Measurements from ENCODE around the gene CYP1A1. TPM values are rescaled to one million over a fixed set of nuclear protein-coding genes. Genes with fewer than 3 reads are reported as not detected.

Gene CYP1A1
- total and polyA plus RNA-seq, 2 of the 13 experiments (the other 11 are each of a cell fraction or from before 2014, with no cell fraction given) = 7.9 to 8.0 TPM

DNA sequence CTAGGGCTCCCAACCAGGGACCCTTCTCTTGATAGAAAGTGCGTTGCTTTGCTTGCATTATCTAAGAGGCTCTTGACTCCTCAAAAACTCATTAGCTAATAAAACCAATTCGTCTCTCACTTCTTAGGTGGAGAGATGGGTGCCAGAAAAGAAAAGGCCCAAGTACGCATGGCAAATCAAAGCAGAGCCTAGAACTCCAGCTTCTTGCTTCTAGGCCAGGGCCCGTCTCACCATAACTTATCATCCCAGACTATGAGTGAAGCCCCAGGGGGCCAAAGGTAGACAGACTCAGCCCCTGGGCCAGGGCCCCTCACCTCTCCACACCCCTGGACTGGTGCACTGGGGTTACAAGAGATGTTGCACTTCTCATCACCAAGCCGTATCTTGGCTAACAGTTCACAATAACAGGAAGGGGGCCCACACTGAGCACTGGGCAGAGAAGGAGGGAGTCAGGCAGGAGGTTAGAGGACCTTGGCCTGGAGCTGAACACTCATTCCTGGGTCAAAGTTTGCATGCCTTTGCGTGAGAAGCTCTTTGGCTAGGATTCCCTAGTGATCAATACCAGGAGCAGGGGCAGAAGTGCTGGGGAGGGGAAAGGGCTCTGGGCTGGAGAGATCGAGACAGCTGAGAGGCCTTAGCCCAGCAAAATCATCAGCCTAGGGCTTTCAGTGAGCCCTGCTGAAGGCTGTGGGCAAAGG, 5.4 kb upstream of the CYP1A1 start (continued):
- TF ChIP-seq HNF4G (IDR thresholded peaks at IDR 0.05; ENCODE audit: borderline replicate concordance, low read depth, low read length) (peak; percentile 96), HNF4G (CRISPR knock-in tag; IDR thresholded peaks at IDR 0.05; ENCODE audit: borderline replicate concordance, low read depth) (peak; percentile 97), REPIN1 (CRISPR knock-in tag; IDR thresholded peaks at IDR 0.05; ENCODE audit: borderline replicate concordance, low read depth) (peak; percentile 86; the same call in 1 of the 2 replicates), ZNF678 (CRISPR knock-in tag; IDR thresholded peaks at IDR 0.05) (no peak), HMG20A (CRISPR knock-in tag; IDR thresholded peaks at IDR 0.05; ENCODE audit: borderline replicate concordance) (peak; percentile 66; the same call in 1 of the 2 replicates), ZNF850 (CRISPR knock-in tag; conservative IDR thresholded peaks at IDR 0.05) (no peak), AHR (CRISPR knock-in tag; IDR thresholded peaks at IDR 0.05) (peak; percentile 100), NCOR1 (IDR thresholded peaks at IDR 0.05; ENCODE audit: borderline replicate concordance, low read length) (peak; percentile 85), ATAD3A (CRISPR knock-in tag; IDR thresholded peaks at IDR 0.05) (no peak), ZNF317 (CRISPR knock-in tag; IDR thresholded peaks at IDR 0.05) (peak; percentile 86), HOXA3 (CRISPR knock-in tag; IDR thresholded peaks at IDR 0.05) (peak; percentile 89), ZNF235 (CRISPR knock-in tag; IDR thresholded peaks at IDR 0.05; ENCODE audit: borderline replicate concordance) (0 out of 2 replicates have a peak, but pooled peaks have one; percentile 70), ZNF558 (CRISPR knock-in tag; IDR thresholded peaks at IDR 0.05; ENCODE audit: borderline replicate concordance) (no peak), HNRNPH1 (optimal IDR thresholded peaks at IDR 0.05; ENCODE audit: low read depth, low read length) (no peak), FOXJ3 (CRISPR knock-in tag; IDR thresholded peaks at IDR 0.05; ENCODE audit: borderline replicate concordance) (no peak), ZNF333 (CRISPR knock-in tag; IDR thresholded peaks at IDR 0.05; ENCODE audit: borderline replicate concordance) (0 out of 2 replicates have a peak, but pooled peaks have one; percentile 31), ZNF383 (CRISPR knock-in tag; IDR thresholded peaks at IDR 0.05; ENCODE audit: borderline replicate concordance) (peak; percentile 52; the same call in 1 of the 2 replicates), ZNF205 (CRISPR knock-in tag; IDR thresholded peaks at IDR 0.05) (peak; percentile 88), PTBP1 (IDR thresholded peaks at IDR 0.05; ENCODE audit: low read depth, low read length, poor library complexity, severe bottlenecking) (no peak)
- TF ChIP-seq, protein P1, sequence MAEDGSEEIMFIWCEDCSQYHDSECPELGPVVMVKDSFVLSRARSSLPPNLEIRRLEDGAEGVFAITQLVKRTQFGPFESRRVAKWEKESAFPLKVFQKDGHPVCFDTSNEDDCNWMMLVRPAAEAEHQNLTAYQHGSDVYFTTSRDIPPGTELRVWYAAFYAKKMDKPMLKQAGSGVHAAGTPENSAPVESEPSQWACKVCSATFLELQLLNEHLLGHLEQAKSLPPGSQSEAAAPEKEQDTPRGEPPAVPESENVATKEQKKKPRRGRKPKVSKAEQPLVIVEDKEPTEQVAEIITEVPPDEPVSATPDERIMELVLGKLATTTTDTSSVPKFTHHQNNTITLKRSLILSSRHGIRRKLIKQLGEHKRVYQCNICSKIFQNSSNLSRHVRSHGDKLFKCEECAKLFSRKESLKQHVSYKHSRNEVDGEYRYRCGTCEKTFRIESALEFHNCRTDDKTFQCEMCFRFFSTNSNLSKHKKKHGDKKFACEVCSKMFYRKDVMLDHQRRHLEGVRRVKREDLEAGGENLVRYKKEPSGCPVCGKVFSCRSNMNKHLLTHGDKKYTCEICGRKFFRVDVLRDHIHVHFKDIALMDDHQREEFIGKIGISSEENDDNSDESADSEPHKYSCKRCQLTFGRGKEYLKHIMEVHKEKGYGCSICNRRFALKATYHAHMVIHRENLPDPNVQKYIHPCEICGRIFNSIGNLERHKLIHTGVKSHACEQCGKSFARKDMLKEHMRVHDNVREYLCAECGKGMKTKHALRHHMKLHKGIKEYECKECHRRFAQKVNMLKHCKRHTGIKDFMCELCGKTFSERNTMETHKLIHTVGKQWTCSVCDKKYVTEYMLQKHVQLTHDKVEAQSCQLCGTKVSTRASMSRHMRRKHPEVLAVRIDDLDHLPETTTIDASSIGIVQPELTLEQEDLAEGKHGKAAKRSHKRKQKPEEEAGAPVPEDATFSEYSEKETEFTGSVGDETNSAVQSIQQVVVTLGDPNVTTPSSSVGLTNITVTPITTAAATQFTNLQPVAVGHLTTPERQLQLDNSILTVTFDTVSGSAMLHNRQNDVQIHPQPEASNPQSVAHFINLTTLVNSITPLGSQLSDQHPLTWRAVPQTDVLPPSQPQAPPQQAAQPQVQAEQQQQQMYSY (CRISPR knock-in tag; IDR thresholded peaks at IDR 0.05) = peak; percentile 38; the same call in 1 of the 2 replicates
- TF ChIP-seq, protein P2, sequence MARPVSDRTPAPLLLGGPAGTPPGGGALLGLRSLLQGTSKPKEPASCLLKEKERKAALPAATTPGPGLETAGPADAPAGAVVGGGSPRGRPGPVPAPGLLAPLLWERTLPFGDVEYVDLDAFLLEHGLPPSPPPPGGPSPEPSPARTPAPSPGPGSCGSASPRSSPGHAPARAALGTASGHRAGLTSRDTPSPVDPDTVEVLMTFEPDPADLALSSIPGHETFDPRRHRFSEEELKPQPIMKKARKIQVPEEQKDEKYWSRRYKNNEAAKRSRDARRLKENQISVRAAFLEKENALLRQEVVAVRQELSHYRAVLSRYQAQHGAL (CRISPR knock-in tag; IDR thresholded peaks at IDR 0.05; ENCODE audit: not compliant biosample characterization) = no peak
- TF ChIP-seq, protein P3, sequence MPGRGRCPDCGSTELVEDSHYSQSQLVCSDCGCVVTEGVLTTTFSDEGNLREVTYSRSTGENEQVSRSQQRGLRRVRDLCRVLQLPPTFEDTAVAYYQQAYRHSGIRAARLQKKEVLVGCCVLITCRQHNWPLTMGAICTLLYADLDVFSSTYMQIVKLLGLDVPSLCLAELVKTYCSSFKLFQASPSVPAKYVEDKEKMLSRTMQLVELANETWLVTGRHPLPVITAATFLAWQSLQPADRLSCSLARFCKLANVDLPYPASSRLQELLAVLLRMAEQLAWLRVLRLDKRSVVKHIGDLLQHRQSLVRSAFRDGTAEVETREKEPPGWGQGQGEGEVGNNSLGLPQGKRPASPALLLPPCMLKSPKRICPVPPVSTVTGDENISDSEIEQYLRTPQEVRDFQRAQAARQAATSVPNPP (CRISPR knock-in tag; IDR thresholded peaks at IDR 0.05) = no peak
- TF ChIP-seq, protein P4, sequence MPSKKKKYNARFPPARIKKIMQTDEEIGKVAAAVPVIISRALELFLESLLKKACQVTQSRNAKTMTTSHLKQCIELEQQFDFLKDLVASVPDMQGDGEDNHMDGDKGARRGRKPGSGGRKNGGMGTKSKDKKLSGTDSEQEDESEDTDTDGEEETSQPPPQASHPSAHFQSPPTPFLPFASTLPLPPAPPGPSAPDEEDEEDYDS (CRISPR knock-in tag; IDR thresholded peaks at IDR 0.05) = 0 out of 2 replicates have a peak, but pooled peaks have one; percentile 63
